Dermis blood vessel endothelial cell (primary cell): Measurements from ENCODE around the gene B3GNT9. TPM values are rescaled to one million over a fixed set of nuclear protein-coding genes. Genes with fewer than 3 reads are reported as not detected.
A peak's percentile ranks its signal among the peaks of the same experiment; 100 is the strongest.

Source experiments
- DNase-seq: peaks from one replicate; pipeline ENCODE4 v3.0.0; 2010
- total RNA-seq: library from RNA; depleted of rRNA; stranded (reverse); fragments of >200 nt; gene quantifications from 2 replicates; pipeline ENCODE4 v1.2.3, GENCODE V29; 2014

The B3GNT9 gene
- total RNA-seq, 1 donor from 2014 or later = 5.3 TPM

- DNase-seq = peak; percentile 95
Observed at GRCh38 chr16:67109407-67110135, 41.2 kb downstream of the B3GNT9 start, which contains the start of gene PHAF1. PHAF1 (plus strand) TSS chr16:67109941; CDS start chr16:67110176, 235 bp downstream.

- DNase-seq = no peak
Observed at GRCh38 chr16:67108931-67109406, 41.8 kb downstream of the B3GNT9 start.

GRCh38 chr16:67108489-67108888 is 42.3 kb downstream of the B3GNT9 start:
- DNase-seq = no peak

GRCh38 chr16:67105881-67106280 is 44.9 kb downstream of the B3GNT9 start:
- DNase-seq = no peak

GRCh38 chr16:67105246-67105645 is 45.6 kb downstream of the B3GNT9 start:
- DNase-seq = no peak

- DNase-seq = no peak
Observed at GRCh38 chr16:67104845-67105244, 46.0 kb downstream of the B3GNT9 start.

GRCh38 chr16:67104061-67104460 is 46.7 kb downstream of the B3GNT9 start:
- DNase-seq = peak; percentile 67

GRCh38 chr16:67101311-67102082 is 49.3 kb downstream of the B3GNT9 start:
- DNase-seq = no peak

GRCh38 chr16:67100569-67101310 is 50.1 kb downstream of the B3GNT9 start:
- DNase-seq = peak; percentile 44

- no peak for DNase-seq
Observed at GRCh38 chr16:67098599-67098998, 52.2 kb downstream of the B3GNT9 start.

Other genes with a start within 250 kb of the B3GNT9 start
- 0.65 and 1.2 TPM in 2 replicates for gene CDH16, start 232.1 kb downstream of the B3GNT9 start, total RNA-seq
- gene RRAD, start 225.5 kb downstream of the B3GNT9 start, total RNA-seq = 0.84 and 1.9 TPM in 2 replicates
- gene CIAO2B, start 216.6 kb downstream of the B3GNT9 start, total RNA-seq = 117 and 188 TPM in 2 replicates
- 14.1 and 21.2 TPM in 2 replicates for gene CES2, start 215.5 kb downstream of the B3GNT9 start, total RNA-seq
- not detected in 2 replicates for gene CES3, start 189.7 kb downstream of the B3GNT9 start, total RNA-seq
- 1.4 and 1.7 TPM in 2 replicates for gene CES4A, start 162.4 kb downstream of the B3GNT9 start, total RNA-seq
- 96.5 and 124 TPM in 2 replicates for gene CBFB, start 121.8 kb downstream of the B3GNT9 start, total RNA-seq
- 14.8 and 22.3 TPM in 2 replicates for gene PHAF1, start 41.1 kb downstream of the B3GNT9 start, total RNA-seq
- 18.2 and 26.5 TPM in 2 replicates for gene TRADD, start 8.9 kb upstream of the B3GNT9 start, total RNA-seq
- 7.8 and 9.0 TPM in 2 replicates for gene FBXL8, start 9.0 kb upstream of the B3GNT9 start, total RNA-seq
- 0.65 and 2.0 TPM in 2 replicates for gene HSF4, start 13.7 kb upstream of the B3GNT9 start, total RNA-seq
- gene NOL3, start 19.5 kb upstream of the B3GNT9 start, total RNA-seq = 8.6 and 8.8 TPM in 2 replicates
- 7.1 and 11.4 TPM in 2 replicates for gene MATCAP1, start 33.0 kb upstream of the B3GNT9 start, total RNA-seq
- 45.8 and 50.7 TPM in 2 replicates for gene EXOC3L1, start 39.1 kb upstream of the B3GNT9 start, total RNA-seq
- gene E2F4, start 41.2 kb upstream of the B3GNT9 start, total RNA-seq = 93.1 and 104 TPM in 2 replicates
- 0.74 and 1.9 TPM in 2 replicates for gene ELMO3, start 48.1 kb upstream of the B3GNT9 start, total RNA-seq
- gene TMEM208, start 76.1 kb upstream of the B3GNT9 start, total RNA-seq = 21.1 and 31.7 TPM in 2 replicates
- gene FHOD1, start 96.5 kb upstream of the B3GNT9 start, total RNA-seq = 25.5 and 37.4 TPM in 2 replicates
- gene SLC9A5, start 98.0 kb upstream of the B3GNT9 start, total RNA-seq = 0.56 and 1.2 TPM in 2 replicates
- 10.0 and 16.5 TPM in 2 replicates for gene PLEKHG4, start 128.5 kb upstream of the B3GNT9 start, total RNA-seq
- under 0.01 TPM in 1 of 2 replicates, not detected in the other for gene KCTD19, start 175.7 kb upstream of the B3GNT9 start, total RNA-seq
- gene LRRC36, start 175.8 kb upstream of the B3GNT9 start, total RNA-seq = not detected in 2 replicates
- gene TPPP3, start 242.5 kb upstream of the B3GNT9 start, total RNA-seq = 0.19 TPM in 1 of 2 replicates, not detected in the other